IPS-18a (cell line): ENCODE measurements around the gene PSAP.

Source experiments
- H3K27ac ChIP-seq: one replicate; pipeline ENCODE4 v1.5.1; 2013; ENCODE audit warnings: low read length
- H3K27me3 ChIP-seq: one replicate; pipeline ENCODE4 v1.6.1; 2013; ENCODE audit warnings: mild to moderate bottlenecking, low read length; ENCODE audit not compliant: control insufficient read depth, insufficient read depth
- H3K36me3 ChIP-seq: one replicate; pipeline ENCODE4 v1.6.1; 2013; ENCODE audit warnings: low read depth, low read length; ENCODE audit not compliant: control insufficient read depth
- H3K4me1 ChIP-seq: one replicate; pipeline ENCODE4 v1.6.1; 2013; ENCODE audit warnings: low read depth, low read length; ENCODE audit not compliant: control insufficient read depth
- H3K4me3 ChIP-seq: one replicate; pipeline ENCODE4 v1.5.1; 2013; ENCODE audit warnings: low read length
- H3K9ac ChIP-seq: one replicate; pipeline ENCODE4 v1.6.1; 2013; ENCODE audit warnings: mild to moderate bottlenecking, low read length, moderate library complexity
- H3K9me3 ChIP-seq: one replicate; pipeline ENCODE4 v1.6.1; 2013; ENCODE audit warnings: low read depth, low read length; ENCODE audit not compliant: control insufficient read depth

PSAP gene

GRCh38 chr10:71831646-71832552 lies 19.2 kb downstream of the PSAP start:
- H3K9ac ChIP-seq = no peak overlapping the region
- no peaks in the 10 kb centered on the region for H3K27me3 ChIP-seq
- peaks cover 6% of the 10 kb centered on the region for H3K4me1 ChIP-seq
- no peaks in the 10 kb centered on the region for H3K9me3 ChIP-seq
- H3K36me3 ChIP-seq = peaks cover 52% of the 10 kb centered on the region
- H3K4me3 ChIP-seq = no peak overlapping the region
- H3K27ac ChIP-seq = no peak overlapping the region

GRCh38 chr10:71830726-71831125 lies 20.3 kb downstream of the PSAP start:
- Histone ChIP-seq H3K9ac (no peak overlapping the region), H3K9me3 (no peaks in the 10 kb centered on the region), H3K27ac (no peak overlapping the region), H3K36me3 (peaks cover 63% of the 10 kb centered on the region), H3K4me1 (no peaks in the 10 kb centered on the region), H3K4me3 (no peak overlapping the region), H3K27me3 (no peaks in the 10 kb centered on the region)

- Histone ChIP-seq H3K27me3 (no peaks in the 10 kb centered on the region), H3K9ac (no peak overlapping the region), H3K9me3 (no peaks in the 10 kb centered on the region), H3K4me1 (no peaks in the 10 kb centered on the region), H3K4me3 (no peak overlapping the region), H3K27ac (no peak overlapping the region), H3K36me3 (peaks cover 71% of the 10 kb centered on the region)
These were observed 21.2 kb downstream of the PSAP start for GRCh38 chr10:71829896-71830295.

GRCh38 chr10:71829171-71829570 lies 21.9 kb downstream of the PSAP start:
- no peak overlapping the region for H3K9ac ChIP-seq
- H3K9me3 ChIP-seq = no peaks in the 10 kb centered on the region
- H3K4me1 ChIP-seq = no peaks in the 10 kb centered on the region
- H3K36me3 ChIP-seq = peaks cover 77% of the 10 kb centered on the region
- no peak overlapping the region for H3K27ac ChIP-seq
- H3K4me3 ChIP-seq = no peak overlapping the region
- no peaks in the 10 kb centered on the region for H3K27me3 ChIP-seq

GRCh38 chr10:71828702-71829101 lies 22.3 kb downstream of the PSAP start:
- Histone ChIP-seq H3K9ac (no peak overlapping the region), H3K9me3 (no peaks in the 10 kb centered on the region), H3K27ac (no peak overlapping the region), H3K4me3 (no peak overlapping the region), H3K4me1 (no peaks in the 10 kb centered on the region), H3K36me3 (peaks cover 82% of the 10 kb centered on the region), H3K27me3 (no peaks in the 10 kb centered on the region)

- Histone ChIP-seq H3K9me3 (no peaks in the 10 kb centered on the region), H3K4me3 (no peak overlapping the region), H3K4me1 (no peaks in the 10 kb centered on the region), H3K27ac (no peak overlapping the region), H3K27me3 (no peaks in the 10 kb centered on the region), H3K9ac (no peak overlapping the region), H3K36me3 (peaks cover 88% of the 10 kb centered on the region)
These were observed 23.2 kb downstream of the PSAP start for GRCh38 chr10:71827852-71828251.

GRCh38 chr10:71825217-71825616 lies 25.8 kb downstream of the PSAP start:
- Histone ChIP-seq H3K27me3 (no peaks in the 10 kb centered on the region), H3K4me1 (no peaks in the 10 kb centered on the region), H3K27ac (no peak overlapping the region), H3K9ac (no peak overlapping the region), H3K36me3 (peaks cover 88% of the 10 kb centered on the region), H3K4me3 (no peak overlapping the region), H3K9me3 (no peaks in the 10 kb centered on the region)

- Histone ChIP-seq H3K4me1 (no peaks in the 10 kb centered on the region), H3K27me3 (no peaks in the 10 kb centered on the region), H3K9ac (no peak overlapping the region), H3K27ac (no peak overlapping the region), H3K36me3 (peaks cover 91% of the 10 kb centered on the region), H3K4me3 (no peak overlapping the region), H3K9me3 (no peaks in the 10 kb centered on the region)
These were observed 26.7 kb downstream of the PSAP start for GRCh38 chr10:71824333-71824732.

- H3K9ac ChIP-seq = no peak overlapping the region
These were observed 27.7 kb downstream of the PSAP start for GRCh38 chr10:71823356-71823755.

GRCh38 chr10:71821909-71822763 lies 28.9 kb downstream of the PSAP start:
- Histone ChIP-seq H3K9me3 (no peaks in the 10 kb centered on the region), H3K27ac (no peak overlapping the region), H3K4me3 (no peak overlapping the region), H3K36me3 (peaks cover 93% of the 10 kb centered on the region), H3K27me3 (no peaks in the 10 kb centered on the region), H3K4me1 (no peaks in the 10 kb centered on the region), H3K9ac (no peak overlapping the region)

More at GRCh38 chr10:71823356-71823755, 27.7 kb downstream of the PSAP start:
- H3K9me3 ChIP-seq = no peaks in the 10 kb centered on the region
- no peak overlapping the region for H3K27ac ChIP-seq
- peaks cover 91% of the 10 kb centered on the region for H3K36me3 ChIP-seq
- H3K27me3 ChIP-seq = no peaks in the 10 kb centered on the region
- no peaks in the 10 kb centered on the region for H3K4me1 ChIP-seq
- H3K4me3 ChIP-seq = no peak overlapping the region

GRCh38 chr10:71820966-71821365 lies 30.1 kb downstream of the PSAP start:
- no peak overlapping the region for H3K27ac ChIP-seq
- no peaks in the 10 kb centered on the region for H3K9me3 ChIP-seq
- no peak overlapping the region for H3K4me3 ChIP-seq
- H3K36me3 ChIP-seq = peaks cover 95% of the 10 kb centered on the region
- no peaks in the 10 kb centered on the region for H3K4me1 ChIP-seq
- H3K9ac ChIP-seq = no peak overlapping the region
- H3K27me3 ChIP-seq = no peaks in the 10 kb centered on the region
